Measurements from ENCODE around the gene ARL6IP6.
"Not testable (repeated sequence)": the region's sequence is repeated elsewhere in the genome, so short reads cannot be mapped to it uniquely, and the experiment has no call there.

Gene ARL6IP6

GRCh38 chr2:152738438-152738837 is 20.0 kb downstream of the ARL6IP6 start:
- Histone ChIP-seq H3K4me2 (ENCODE audit: low read depth, low read length, poor library complexity, severe bottlenecking) (no peak overlapping the region), H3K27me3 (ENCODE audit: insufficient read depth, low read length, poor library complexity, severe bottlenecking) (no peaks in the 10 kb centered on the region), H4K20me1 (ENCODE audit: insufficient read depth, low read length, poor library complexity, severe bottlenecking) (peaks cover 18% of the 10 kb centered on the region), H3K4me1 (ENCODE audit: insufficient read depth, low read length, poor library complexity, severe bottlenecking) (no peaks in the 10 kb centered on the region), H3F3A (ENCODE audit: low read depth) (no peaks in the 10 kb centered on the region), H3K36me3 (ENCODE audit: insufficient read depth, low read length) (peaks cover 55% of the 10 kb centered on the region; the same call in 1 of the 2 replicates), H3K9me3 (ENCODE audit: insufficient read depth, low read depth, low read length) (no peaks in the 10 kb centered on the region), H3K9ac (ENCODE audit: low read depth, low read length, poor library complexity, severe bottlenecking) (no peak overlapping the region), H3K79me2 (ENCODE audit: insufficient read depth, low read length) (no peaks in the 10 kb centered on the region), H3K4me3 (ENCODE audit: low read length, poor library complexity, severe bottlenecking) (no peak overlapping the region), H3K9me2 (replicated peaks; ENCODE audit: low read depth, low read length) (no peaks in the 10 kb centered on the region), H2AFZ (ENCODE audit: low read length) (no peak overlapping the region)
- TF ChIP-seq CTCF (conservative IDR thresholded peaks at IDR 0.05; ENCODE audit: low read length): no peak
- TF ChIP-seq EZH2phosphoT487 (IDR thresholded peaks at IDR 0.05; ENCODE audit: borderline replicate concordance): no peak

- H3K27me3 ChIP-seq (ENCODE audit: insufficient read depth, low read length, poor library complexity, severe bottlenecking); H2AFZ ChIP-seq (ENCODE audit: low read length); H3K9ac ChIP-seq (ENCODE audit: low read depth, low read length, poor library complexity, severe bottlenecking); H3K4me2 ChIP-seq (ENCODE audit: low read depth, low read length, poor library complexity, severe bottlenecking); H3K79me2 ChIP-seq (ENCODE audit: insufficient read depth, low read length); H3K4me3 ChIP-seq (ENCODE audit: low read length, poor library complexity, severe bottlenecking); H3K4me1 ChIP-seq (ENCODE audit: insufficient read depth, low read length, poor library complexity, severe bottlenecking); H3K9me2 ChIP-seq (replicated peaks; ENCODE audit: low read depth, low read length); H3K9me3 ChIP-seq (ENCODE audit: insufficient read depth, low read depth, low read length); H3F3A ChIP-seq (ENCODE audit: low read depth): not testable (repeated sequence)
- Histone ChIP-seq H3K36me3 (ENCODE audit: insufficient read depth, low read length) (peaks cover 55% of the 10 kb centered on the region; the same call in 1 of the 2 replicates), H4K20me1 (ENCODE audit: insufficient read depth, low read length, poor library complexity, severe bottlenecking) (peaks cover 18% of the 10 kb centered on the region)
These were observed 21.3 kb downstream of the ARL6IP6 start for GRCh38 chr2:152739705-152740104.

- Histone ChIP-seq H3K36me3 (ENCODE audit: insufficient read depth, low read length) (peaks cover 55% of the 10 kb centered on the region; the same call in 1 of the 2 replicates), H3F3A (ENCODE audit: low read depth) (no peaks in the 10 kb centered on the region), H2AFZ (ENCODE audit: low read length) (no peak overlapping the region), H3K4me1 (ENCODE audit: insufficient read depth, low read length, poor library complexity, severe bottlenecking) (no peaks in the 10 kb centered on the region), H4K20me1 (ENCODE audit: insufficient read depth, low read length, poor library complexity, severe bottlenecking) (peaks cover 18% of the 10 kb centered on the region), H3K4me3 (ENCODE audit: low read length, poor library complexity, severe bottlenecking) (no peak overlapping the region), H3K27me3 (ENCODE audit: insufficient read depth, low read length, poor library complexity, severe bottlenecking) (no peaks in the 10 kb centered on the region), H3K79me2 (ENCODE audit: insufficient read depth, low read length) (no peaks in the 10 kb centered on the region), H3K9me2 (replicated peaks; ENCODE audit: low read depth, low read length) (no peaks in the 10 kb centered on the region), H3K9me3 (ENCODE audit: insufficient read depth, low read depth, low read length) (no peaks in the 10 kb centered on the region), H3K9ac (ENCODE audit: low read depth, low read length, poor library complexity, severe bottlenecking) (no peak overlapping the region), H3K4me2 (ENCODE audit: low read depth, low read length, poor library complexity, severe bottlenecking) (no peak overlapping the region)
- TF ChIP-seq CTCF (conservative IDR thresholded peaks at IDR 0.05; ENCODE audit: low read length) (peak; percentile 95), EZH2phosphoT487 (IDR thresholded peaks at IDR 0.05; ENCODE audit: borderline replicate concordance) (no peak)
These were observed 22.4 kb downstream of the ARL6IP6 start for GRCh38 chr2:152740743-152741328.

GRCh38 chr2:152743002-152743401 is 24.6 kb downstream of the ARL6IP6 start:
- peaks cover 47% of the 10 kb centered on the region for H3K36me3 ChIP-seq (ENCODE audit: insufficient read depth, low read length)
- TF ChIP-seq EZH2phosphoT487 (IDR thresholded peaks at IDR 0.05; ENCODE audit: borderline replicate concordance) (no peak), CTCF (conservative IDR thresholded peaks at IDR 0.05; ENCODE audit: low read length) (peak; percentile 72)
- no peaks in the 10 kb centered on the region for H3K79me2 ChIP-seq (ENCODE audit: insufficient read depth, low read length)
- peaks cover 18% of the 10 kb centered on the region for H4K20me1 ChIP-seq (ENCODE audit: insufficient read depth, low read length, poor library complexity, severe bottlenecking)
- H3F3A ChIP-seq (ENCODE audit: low read depth): no peaks in the 10 kb centered on the region
- H2AFZ ChIP-seq (ENCODE audit: low read length): no peak overlapping the region
- no peaks in the 10 kb centered on the region for H3K4me1 ChIP-seq (ENCODE audit: insufficient read depth, low read length, poor library complexity, severe bottlenecking)
- no peak overlapping the region for H3K4me3 ChIP-seq (ENCODE audit: low read length, poor library complexity, severe bottlenecking)
- H3K9me2 ChIP-seq (replicated peaks; ENCODE audit: low read depth, low read length): no peaks in the 10 kb centered on the region
- no peak overlapping the region for H3K9ac ChIP-seq (ENCODE audit: low read depth, low read length, poor library complexity, severe bottlenecking)
- no peaks in the 10 kb centered on the region for H3K9me3 ChIP-seq (ENCODE audit: insufficient read depth, low read depth, low read length)
- no peaks in the 10 kb centered on the region for H3K27me3 ChIP-seq (ENCODE audit: insufficient read depth, low read length, poor library complexity, severe bottlenecking)
- no peak overlapping the region for H3K4me2 ChIP-seq (ENCODE audit: low read depth, low read length, poor library complexity, severe bottlenecking)

- not testable (repeated sequence) for H3F3A ChIP-seq (ENCODE audit: low read depth); H4K20me1 ChIP-seq (ENCODE audit: insufficient read depth, low read length, poor library complexity, severe bottlenecking); H3K27me3 ChIP-seq (ENCODE audit: insufficient read depth, low read length, poor library complexity, severe bottlenecking); H3K4me3 ChIP-seq (ENCODE audit: low read length, poor library complexity, severe bottlenecking); H3K4me1 ChIP-seq (ENCODE audit: insufficient read depth, low read length, poor library complexity, severe bottlenecking); H2AFZ ChIP-seq (ENCODE audit: low read length); H3K79me2 ChIP-seq (ENCODE audit: insufficient read depth, low read length); H3K4me2 ChIP-seq (ENCODE audit: low read depth, low read length, poor library complexity, severe bottlenecking); H3K9me2 ChIP-seq (replicated peaks; ENCODE audit: low read depth, low read length); H3K9me3 ChIP-seq (ENCODE audit: insufficient read depth, low read depth, low read length); H3K9ac ChIP-seq (ENCODE audit: low read depth, low read length, poor library complexity, severe bottlenecking)
- H3K36me3 ChIP-seq (ENCODE audit: insufficient read depth, low read length): peaks cover 51% of the 10 kb centered on the region
These were observed 29.3 kb downstream of the ARL6IP6 start for GRCh38 chr2:152747751-152748150.
